ENCODE results near the gene NPB. TPM values are rescaled to one million over a fixed set of nuclear protein-coding genes. Genes with fewer than 3 reads are reported as not detected.

NPB gene
- polyA plus RNA-seq (ENCODE audit: insufficient read length in 12 of 12) = under 1 TPM in 10 of 12 donors, not detected in 2; 0.14 to 0.81 (median 0.49) TPM
- long read RNA-seq, donor 1, transcript NPB-201 (2 exons, 704 nt) = major isoform, 7 of 10 reads
- long read RNA-seq, donor 1, partial matches to known transcripts = 0 of 10 reads
- long read RNA-seq, donor 1, other reads (novel, unspliced or antisense) = 0 of 10 reads
- long read RNA-seq, donor 2, partial matches to known transcripts = 0 of 2 reads
- long read RNA-seq, donor 2, other reads (novel, unspliced or antisense) = 0 of 2 reads
- long read RNA-seq, donor 3, partial matches to known transcripts = 0 of 2 reads
- long read RNA-seq, donor 3, other reads (novel, unspliced or antisense) = 0 of 2 reads
- long read RNA-seq, donor 4 = 0 reads
- long read RNA-seq, donor 5, partial matches to known transcripts = 0 of 2 reads
- long read RNA-seq, donor 5, other reads (novel, unspliced or antisense) = 0 of 2 reads
- long read RNA-seq, donor 6, partial matches to known transcripts = 0 of 1 reads
- long read RNA-seq, donor 6, other reads (novel, unspliced or antisense) = 0 of 1 reads
- long read RNA-seq, donor 7, partial matches to known transcripts = 0 of 1 reads
- long read RNA-seq, donor 7, other reads (novel, unspliced or antisense) = 0 of 1 reads
- long read RNA-seq, donor 8, partial matches to known transcripts = 0 of 2 reads
- long read RNA-seq, donor 8, other reads (novel, unspliced or antisense) = 0 of 2 reads
- long read RNA-seq, donor 9 = 0 reads
- long read RNA-seq, donor 10, partial matches to known transcripts = 0 of 4 reads
- long read RNA-seq, donor 10, other reads (novel, unspliced or antisense) = 0 of 4 reads
- long read RNA-seq, donor 11, partial matches to known transcripts = 0 of 5 reads
- long read RNA-seq, donor 11, other reads (novel, unspliced or antisense) = 0 of 5 reads

DNA sequence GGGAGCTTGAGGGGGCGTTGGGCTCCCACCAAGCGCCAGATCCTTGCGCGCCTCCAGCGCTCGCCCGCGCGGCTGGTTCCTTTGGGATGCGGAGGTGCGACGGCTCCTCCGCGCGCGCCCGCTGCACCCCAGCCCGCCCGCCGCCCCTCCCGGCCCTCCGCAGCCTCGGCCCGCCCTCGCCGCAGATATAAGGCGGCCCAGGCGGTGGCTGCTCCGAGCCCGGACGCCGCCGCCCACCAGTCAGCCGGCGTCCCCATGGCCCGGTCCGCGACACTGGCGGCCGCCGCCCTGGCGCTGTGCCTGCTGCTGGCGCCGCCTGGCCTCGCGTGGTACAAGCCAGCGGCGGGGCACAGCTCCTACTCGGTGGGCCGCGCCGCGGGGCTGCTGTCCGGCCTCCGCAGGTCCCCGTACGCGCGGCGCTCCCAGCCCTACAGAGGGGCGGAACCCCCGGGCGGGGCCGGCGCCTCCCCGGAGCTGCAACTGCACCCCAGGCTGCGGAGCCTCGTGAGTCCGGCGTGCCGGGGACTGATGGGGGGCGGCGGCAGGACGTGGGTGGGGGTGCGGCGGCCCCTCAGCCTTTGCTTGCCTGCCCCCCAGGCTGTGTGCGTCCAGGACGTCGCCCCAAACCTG is at the start of gene NPB:
Gene NPB, plus strand, starts transcription at position 216 of the 630 bp plus-strand sequence. Its CDS starts 40 bp downstream, at position 256.
- no peak for DNase-seq

DNA sequence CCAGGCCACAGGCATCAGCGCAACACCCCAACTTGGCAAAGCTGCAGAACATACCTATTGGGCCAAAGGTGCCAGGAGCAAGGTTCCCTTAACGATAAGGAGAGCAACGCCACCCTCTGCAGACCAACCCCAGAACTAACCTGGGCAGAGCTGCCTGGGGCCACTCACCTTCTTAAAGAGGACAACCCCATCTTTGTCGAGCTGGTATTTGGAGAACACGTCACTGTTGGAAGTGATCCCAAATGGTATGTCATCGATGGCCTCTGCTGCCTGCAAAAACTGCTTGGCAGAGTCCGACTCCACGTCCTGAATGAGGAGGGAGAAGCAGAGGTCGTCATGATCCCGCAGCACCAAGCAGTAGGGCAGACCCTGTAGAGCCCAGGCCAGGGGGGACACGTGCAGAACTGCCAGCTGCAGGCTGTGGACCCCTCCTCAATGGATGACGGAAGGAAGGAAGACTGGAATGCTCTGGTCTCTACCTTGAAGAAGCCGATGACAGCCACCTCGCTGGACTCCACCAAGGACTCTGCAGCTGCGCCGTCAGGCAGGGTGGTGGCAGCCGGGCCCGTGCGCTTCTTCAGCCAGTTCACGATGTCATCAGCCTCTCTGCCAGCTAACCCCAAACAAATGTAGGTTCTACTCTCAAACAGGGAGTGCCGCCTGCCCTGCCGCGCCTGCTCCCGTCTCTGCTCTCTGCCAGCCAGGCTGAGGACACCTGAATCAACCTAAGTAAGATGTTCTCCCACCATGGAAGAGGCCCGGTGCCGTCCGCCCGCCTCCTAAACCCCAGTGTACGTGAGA is 46.9 kb upstream of the NPB start:
- DNase-seq = no peak

DNA sequence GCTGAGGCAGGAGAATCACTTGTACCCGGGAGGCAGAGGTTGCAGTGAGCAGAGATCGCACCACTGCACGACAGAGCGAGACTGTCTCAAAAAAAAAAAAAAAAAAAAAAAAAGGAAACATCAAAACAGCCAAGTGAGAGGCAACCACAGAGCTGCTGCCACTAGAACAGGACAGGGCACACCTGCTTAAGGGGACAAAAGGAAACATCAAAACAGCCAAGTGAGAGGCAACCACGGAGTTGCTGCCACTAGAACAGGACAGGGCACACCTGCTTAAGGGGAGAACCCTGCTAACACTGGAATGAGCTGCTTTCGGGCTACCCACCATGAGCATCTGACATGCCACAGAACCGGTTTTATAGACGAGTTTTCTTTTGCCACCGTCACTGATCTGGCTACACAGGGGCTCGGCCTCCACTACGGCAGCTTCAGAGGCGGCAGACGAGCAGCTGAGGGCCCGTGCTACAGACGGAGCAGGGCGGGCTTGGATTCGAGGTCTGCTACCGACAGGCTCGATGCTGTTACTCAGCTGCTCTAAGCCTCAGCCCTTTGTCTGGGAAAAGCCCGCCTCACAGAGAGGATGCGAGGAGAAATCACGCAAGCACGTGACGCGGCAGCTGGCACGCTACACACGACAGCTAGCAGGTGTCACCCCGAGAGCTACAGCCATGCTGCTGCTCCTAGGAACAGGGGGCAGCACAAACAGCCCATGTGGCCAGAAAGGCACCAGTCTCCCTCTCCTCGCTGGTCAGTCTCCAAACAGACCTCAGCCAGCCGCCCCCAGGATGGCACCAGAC is 43.7 kb upstream of the NPB start:
- no peak for DNase-seq

DNA sequence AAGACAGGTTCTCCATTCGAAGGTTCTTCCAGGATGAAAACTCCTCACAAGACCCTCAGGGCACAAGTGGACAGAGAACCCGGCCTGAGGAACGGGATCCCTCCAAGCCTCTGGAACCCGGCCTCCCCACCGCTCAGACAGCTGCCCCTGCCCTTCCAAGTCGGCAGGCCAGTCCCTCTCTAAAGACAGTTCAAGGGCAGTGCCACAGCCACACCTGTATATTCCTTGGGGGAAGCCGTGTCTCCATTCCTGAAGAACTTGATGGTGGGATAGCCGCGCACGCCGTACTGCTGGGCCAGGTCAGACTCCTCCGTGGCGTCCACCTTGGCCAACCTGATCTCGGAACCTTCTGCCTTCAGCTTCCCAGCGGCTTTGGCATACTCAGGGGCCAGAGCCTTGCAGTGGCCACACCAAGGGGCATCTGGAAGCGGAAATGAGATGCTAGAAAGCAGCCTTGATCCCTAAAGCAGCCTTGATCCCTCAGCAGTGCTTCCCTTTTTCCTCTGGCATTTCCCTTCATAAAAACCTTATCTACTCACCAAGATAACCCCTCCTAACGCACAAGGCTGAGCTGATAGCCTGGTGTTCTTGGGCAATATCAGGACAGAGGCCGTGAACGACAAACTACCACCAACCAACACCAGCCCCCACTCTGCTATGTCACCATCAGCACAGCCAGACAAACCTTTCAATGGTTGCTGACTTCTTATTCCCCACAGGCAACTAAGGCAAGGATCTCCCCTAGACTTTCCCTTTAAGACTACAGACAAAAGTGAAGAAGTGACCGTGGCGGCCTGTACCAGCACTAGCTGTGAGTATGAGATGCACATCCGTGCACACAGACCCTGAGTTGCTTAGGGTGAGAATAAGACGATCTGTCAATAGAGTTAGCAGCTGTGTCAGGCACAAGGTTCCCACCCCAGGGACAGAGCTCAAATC is 42.8 kb upstream of the NPB start:
- DNase-seq = no peak

DNA sequence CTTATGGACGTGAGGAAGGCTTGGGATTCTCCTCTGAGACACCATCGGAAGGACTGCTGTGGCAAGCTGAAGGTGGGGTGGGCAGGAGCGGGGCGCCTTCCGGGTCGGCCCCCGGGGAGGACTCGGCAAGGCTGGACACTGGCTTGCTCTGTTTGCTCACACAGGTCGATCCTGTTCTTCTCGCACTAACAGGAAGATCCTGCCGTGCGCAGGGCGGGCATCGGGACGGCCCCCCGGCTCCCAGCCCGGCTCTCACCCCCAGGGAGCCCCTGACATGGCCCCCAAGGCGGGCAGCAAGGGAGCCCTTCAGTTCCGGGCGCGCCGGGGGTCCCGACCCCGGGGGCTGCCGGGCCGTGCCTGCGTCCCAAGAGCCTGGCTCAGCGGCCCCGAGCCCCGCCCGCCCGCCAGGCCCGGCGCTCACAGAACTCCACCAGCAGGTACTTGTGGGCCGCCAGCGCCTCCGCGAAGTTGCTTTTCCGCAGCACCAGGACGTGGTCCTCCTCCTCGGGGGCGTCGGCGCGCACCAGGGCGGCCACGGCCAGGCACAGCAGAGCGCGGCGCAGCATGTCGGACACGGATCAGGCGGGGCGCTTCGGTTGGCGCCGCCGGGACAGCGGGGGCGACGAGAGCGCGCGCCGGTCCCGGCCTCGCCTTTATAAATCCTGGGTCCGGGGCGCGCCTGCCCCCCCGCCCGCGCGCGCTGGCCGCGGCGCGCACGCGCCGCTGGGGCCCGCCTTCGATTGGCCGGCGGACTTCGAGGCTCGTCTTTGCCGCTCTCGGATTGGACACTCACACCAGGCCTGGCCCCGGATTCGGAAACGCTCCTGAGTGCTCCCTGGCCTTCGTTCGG is 41.9 kb upstream of the NPB start, which contains the start of gene P4HB:
Gene P4HB, minus strand, starts transcription at position 630 of the 850 bp plus-strand sequence. Its CDS starts 64 bp downstream, at position 566.
- DNase-seq = no peak

DNA sequence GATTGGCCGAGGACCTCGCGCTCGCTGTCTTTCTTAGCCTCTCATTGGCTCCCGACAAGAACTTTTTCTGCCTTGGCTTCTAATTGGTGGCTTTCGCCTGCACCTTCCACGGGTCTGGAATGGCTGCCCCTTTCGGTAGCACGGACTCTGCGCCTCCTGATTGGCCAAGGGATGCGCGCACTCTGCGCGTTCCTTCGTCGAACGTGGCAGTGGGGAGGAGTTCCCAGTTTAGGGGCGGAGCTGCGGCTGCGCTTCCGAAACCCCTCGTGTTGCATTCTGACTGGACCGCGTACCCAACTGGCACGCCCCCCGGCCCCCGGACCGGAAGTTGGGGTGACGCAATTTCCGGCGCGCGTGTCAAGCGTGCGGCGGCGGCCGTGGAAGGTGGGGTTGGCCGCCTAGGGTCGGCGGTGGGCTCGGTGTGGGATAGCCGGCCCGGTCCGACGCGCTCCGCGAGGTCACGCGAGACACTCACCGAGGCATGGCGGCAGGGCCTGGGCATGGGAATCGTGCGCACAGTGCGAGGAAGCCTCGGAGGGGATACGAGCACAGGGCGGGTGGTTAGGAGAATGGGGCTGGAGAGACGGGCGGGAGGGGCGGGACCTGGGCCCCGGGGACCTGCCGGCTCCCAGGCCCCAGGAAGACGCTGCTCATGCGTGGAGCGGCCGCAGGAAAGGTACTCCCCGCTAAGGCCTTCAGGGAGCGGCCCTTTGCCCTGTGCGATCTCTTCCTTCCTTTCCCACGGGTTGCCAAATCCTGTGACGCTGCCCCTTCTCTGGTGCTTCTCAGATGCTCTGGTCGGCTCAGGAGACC is 41.1 kb upstream of the NPB start:
- DNase-seq = peak; percentile 100

DNA sequence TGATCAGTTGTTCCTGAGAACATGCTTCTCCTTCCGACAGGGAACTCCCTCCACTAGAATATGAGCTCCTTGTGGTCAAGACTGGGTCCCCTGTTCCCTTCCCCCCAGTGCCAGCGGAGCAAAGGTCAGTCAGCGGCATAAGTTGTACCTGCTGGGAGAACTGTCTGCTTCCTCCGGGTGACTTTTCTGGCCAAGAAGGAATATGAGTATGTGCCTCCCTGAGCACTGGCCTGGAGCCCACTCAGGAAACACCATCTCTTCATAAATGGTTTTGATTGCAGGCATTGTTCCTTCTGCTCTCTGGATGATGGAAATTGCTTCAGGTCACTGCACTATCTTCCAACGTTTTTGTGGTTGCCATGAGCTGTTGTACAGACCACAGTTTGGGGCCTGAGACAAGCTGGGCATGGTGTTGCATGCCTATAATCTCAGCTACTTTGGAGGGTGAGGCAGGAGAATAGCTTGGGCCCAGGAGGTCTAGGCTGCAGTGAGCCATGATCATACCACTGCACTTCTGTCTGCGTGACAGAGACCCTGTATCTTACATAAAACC is 38.8 kb upstream of the NPB start:
- DNase-seq = no peak

DNA sequence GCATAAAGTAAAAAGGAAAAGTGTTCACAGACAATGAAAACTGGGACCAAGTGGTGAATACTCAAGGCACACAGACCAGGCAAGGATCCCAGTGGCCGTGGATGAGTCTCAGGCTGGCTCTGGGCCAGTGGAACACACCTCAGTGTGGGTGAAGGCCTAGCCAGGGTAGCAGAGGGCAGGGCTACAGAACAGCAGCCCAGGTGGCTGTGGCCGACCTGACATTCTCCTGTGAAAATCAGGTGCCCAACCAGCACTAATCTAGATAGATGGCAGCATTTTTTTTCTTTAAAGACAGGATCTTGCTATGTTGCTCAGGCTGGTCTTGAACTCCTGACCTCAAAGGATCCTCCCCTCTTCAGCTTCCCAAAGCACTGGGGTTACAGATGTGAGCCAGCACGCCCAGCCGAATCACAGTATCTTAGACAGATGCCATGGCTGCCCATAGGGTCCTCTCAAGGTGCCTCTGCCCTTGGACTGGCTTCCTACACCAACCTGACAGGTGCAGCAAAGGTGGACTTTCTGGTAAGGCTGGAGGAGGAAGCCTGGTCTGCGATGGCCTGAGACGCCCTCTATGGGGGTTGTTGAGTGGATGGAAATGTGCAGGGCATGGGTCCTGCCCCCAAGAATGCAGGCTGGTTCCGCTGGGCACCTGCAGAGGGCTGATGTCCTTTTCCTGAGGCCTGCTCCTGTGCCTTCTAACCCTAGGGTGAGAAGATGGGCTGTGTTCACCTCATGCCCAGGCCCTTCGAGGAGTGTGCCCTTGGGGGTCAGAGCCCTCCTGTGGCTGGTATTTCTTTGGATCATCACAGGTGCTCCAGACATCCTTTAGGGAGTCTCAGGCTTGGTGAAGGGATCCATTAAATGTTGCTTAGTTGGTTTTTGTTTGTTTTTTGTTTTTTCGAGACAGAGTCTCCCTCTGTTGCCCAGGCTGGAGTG is 37.9 kb upstream of the NPB start:
- no peak for DNase-seq

DNA sequence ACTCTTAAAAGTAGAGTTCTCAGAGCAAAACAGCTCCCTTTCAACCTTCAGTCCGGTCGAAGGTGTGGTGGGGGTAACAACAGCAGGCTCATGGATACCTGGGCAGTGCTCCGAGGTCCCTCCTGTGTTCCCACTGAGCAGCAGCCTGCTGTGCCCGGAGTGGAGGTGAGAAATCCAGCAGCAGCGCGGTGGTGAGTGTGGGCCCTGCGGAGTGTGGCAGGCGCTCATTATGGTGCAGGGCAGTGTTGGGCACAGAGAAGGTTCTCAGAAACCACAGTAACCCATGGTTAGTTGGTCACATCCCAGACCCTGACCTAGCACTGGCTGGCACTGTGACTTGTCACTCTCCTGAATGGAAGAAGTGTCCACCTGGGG is 36.7 kb upstream of the NPB start:
- no peak for DNase-seq

DNA sequence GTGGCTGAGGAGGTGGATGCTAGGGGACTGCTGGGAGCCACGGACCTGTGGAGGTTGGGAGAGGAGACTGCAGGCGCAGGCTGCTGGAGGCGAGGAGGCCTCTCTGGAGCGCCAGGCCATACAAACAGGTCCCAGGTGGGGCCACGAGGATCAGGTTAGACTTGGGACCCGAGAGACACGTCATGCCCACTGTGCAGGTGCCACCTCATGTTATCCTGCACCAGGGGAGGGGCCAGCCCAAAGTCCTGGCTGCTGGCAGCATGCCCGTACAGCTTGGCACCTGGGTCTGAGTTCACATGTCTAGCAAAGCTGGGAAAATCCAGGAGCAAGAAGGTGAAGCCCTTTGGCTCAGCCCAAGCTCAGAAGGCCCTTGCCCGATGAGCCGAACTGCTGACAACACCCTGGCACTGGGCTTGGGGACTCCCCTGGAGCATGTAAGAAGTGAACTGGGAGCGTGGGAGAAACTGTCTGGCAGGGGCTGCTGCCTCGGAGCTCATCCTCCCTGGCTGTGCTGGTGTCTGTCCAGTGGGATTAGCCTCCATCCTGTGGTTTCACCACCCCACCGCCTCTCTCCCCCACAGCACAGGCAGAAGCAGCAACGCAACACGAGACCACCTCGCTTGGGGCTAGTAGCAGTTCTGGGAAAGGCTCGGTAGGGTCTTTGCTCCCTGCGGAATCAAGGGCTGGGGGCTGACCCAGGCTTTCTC is 36.2 kb upstream of the NPB start:
- no peak for DNase-seq

DNA sequence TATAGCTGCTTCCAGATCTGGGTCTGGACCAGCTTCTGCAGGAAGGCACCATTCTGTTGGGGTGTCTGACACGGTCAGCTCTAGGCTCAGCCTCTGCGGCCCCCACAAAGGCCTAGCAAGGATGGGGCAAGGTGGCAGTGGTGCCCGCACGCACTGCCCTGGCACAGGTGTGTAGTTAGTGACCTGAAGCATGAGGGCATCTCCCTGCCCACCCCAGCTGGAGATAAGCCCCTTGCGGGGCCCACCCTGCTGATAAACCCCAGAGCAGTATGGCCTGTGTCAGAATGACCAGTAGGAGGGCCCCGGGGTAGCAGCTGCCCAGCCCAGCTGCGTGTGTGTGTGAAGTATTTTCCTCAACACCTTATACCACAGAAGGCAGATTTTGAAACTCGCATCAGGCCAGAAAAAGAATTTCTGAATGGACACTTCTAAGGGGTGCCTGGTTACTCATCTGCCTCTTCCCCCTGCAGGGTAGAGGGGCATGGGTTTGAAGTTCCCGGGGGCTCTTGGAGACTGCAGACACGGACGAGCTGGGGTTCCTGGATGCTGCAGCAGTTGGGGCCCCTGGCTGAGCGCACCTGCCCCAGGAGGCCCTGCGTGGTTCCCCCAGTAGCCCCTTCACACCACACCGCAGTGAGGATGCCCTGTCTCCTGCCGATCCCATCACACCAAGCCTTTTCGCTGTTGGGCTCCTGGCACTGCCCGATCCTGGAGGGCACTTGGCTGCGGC is 35.4 kb upstream of the NPB start:
- DNase-seq = no peak

DNA sequence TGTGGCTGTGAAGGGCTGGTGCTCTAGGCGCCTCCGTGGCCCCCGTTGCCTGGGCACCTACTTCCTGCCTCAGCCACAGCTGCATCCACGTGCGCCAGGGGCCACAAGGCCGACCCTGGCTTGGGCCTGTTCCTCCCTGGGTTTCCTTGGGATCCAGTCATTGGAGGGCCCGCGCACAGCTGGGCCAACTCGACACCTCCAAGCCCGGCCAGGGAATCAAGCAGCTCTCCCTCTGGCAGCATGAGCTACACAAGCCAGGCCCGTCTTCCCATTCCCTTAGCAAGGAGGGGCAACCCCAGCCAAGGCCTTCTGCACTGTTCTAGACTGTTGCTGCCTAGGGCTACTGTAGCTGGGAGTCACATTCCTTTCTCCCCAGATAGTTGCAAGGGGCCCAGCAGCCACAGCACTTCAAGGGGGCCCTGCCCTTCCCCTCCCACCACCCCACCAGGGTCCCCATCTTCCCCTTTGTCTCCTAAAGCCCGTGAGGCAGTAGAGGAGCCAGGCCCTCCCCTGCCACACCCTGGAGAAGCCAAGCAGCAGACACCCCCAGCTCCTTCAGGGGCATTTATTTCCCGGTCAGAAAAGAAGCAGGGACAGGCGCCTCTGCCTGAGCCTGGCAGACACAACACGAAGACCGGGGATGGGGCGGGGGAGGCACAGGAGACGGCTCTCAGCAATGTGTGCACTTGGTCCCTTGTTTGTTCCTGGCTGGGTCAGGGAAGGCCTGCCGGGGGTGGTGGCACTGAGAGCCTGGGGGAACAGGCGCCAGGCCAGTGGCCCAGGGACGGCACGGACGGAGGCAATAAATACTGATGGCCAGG is 34.7 kb upstream of the NPB start:
- no peak for DNase-seq

DNA sequence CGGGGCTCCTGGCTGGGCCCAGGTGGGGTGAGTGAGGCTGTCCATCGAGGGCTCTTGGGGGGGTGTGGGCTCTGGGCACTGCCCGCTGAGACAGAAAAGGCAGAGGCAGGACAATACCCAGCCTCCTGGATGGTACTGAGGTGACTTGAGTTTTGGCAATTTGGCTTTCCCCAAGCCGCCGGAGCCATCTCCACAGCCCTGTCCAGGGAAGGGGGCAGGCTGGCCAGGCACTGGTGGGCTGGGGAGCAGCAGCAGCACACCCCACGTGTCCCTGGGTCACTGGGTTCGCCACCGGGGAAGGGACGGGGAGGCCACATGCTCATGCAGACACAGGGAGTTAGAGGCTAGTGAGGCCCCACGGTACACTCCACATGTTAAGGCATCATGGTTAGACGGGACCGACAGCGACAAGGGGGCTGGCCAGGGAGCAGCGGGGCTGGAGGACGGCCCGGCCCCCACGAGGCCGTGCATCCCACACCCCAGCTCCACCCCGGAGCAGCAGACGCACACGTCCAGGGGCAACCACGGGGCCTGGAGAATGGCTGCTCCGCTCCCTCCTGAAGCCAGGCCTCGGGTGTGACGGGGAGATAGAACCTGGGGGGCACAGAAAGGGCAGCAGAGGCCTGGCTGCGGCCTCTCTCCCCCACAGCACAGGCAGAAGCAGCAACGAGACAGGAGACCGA is 33.9 kb upstream of the NPB start:
- no peak for DNase-seq
